WTC11 (cell line): ENCODE data around the gene USH1C. TPM values are rescaled to one million over a fixed set of nuclear protein-coding genes. Genes with fewer than 3 reads are reported as not detected.
A peak's percentile ranks its signal among the peaks of the same experiment; 100 is the strongest.

Experiments
- ATAC-seq: fragments of 200-7000 bp; cut with Tn5 transposase; 2 replicates; pipeline ENCODE4 v1.10.0; 2021; ENCODE audit warnings: mild to moderate bottlenecking, moderate library complexity
- CTCF ChIA-PET: fragments of 300-600 bp; sonication (Branson Sonifier 250); formaldehyde crosslinking; loops from one replicate; lab custom pipeline; 2021; ENCODE audit warnings: antibody characterized with exemption; lab: Charles Lee
- POLR2A ChIA-PET: fragments of 350-600 bp; sonication (Branson Sonifier 250); formaldehyde crosslinking; loops from one replicate; lab custom pipeline; 2021; ENCODE audit warnings: antibody characterized with exemption; lab: Charles Lee
- DNase-seq: peaks from one replicate; pipeline ENCODE4 v3.0.0; 2021; ENCODE audit warnings: low spot score
- H3K27ac Mint-ChIP-seq: 2 replicates; pipeline ENCODE4 v1.8.0; 2021; ENCODE audit warnings: mixed read lengths
- H3K27me3 Mint-ChIP-seq: 2 replicates; pipeline ENCODE4 v1.8.0; 2021; ENCODE audit warnings: low read depth, mild to moderate bottlenecking, moderate library complexity, mixed read lengths
- H3K36me3 Mint-ChIP-seq: 2 replicates; pipeline ENCODE4 v1.8.0; 2021; ENCODE audit warnings: mixed read lengths
- H3K4me1 Mint-ChIP-seq: 2 replicates; pipeline ENCODE4 v1.8.0; 2022; ENCODE audit warnings: mixed read lengths
- H3K4me3 Mint-ChIP-seq: 2 replicates; pipeline ENCODE4 v1.8.0; 2021; ENCODE audit warnings: mild to moderate bottlenecking, moderate library complexity, mixed read lengths
- H3K9me3 Mint-ChIP-seq: 2 replicates; pipeline ENCODE4 v1.8.0; 2021; ENCODE audit warnings: mixed read lengths
- FOXP1 ChIP-seq: sonication (generic); formaldehyde crosslinking; IDR thresholded peaks from 2 replicates; pipeline ENCODE4 v1.8.0; 2022; ENCODE audit warnings: missing genetic modification reagents, mild to moderate bottlenecking, moderate library complexity, borderline replicate concordance
- JUN ChIP-seq: sonication (generic); formaldehyde crosslinking; IDR thresholded peaks from 2 replicates; pipeline ENCODE4 v1.8.0; 2023; ENCODE audit warnings: mild to moderate bottlenecking, missing genetic modification reagents
- NFE2L1 ChIP-seq: sonication (generic); formaldehyde crosslinking; IDR thresholded peaks from 2 replicates; pipeline ENCODE4 v1.8.1; 2023; ENCODE audit warnings: missing genetic modification reagents
- NR1H2 ChIP-seq: sonication (generic); formaldehyde crosslinking; IDR thresholded peaks from 2 replicates; pipeline ENCODE4 v1.9.0; 2021; ENCODE audit warnings: mild to moderate bottlenecking, moderate library complexity, missing genetic modification reagents
- NR3C1 ChIP-seq: sonication (generic); formaldehyde crosslinking; conservative IDR thresholded peaks from 2 replicates; pipeline ENCODE4 v1.8.1; 2023; ENCODE audit warnings: low read depth, mild to moderate bottlenecking, missing genetic modification reagents
- PRRX2 ChIP-seq: fragments of 250-450 bp; sonication (Bioruptor Pico); IDR thresholded peaks from 2 replicates; pipeline ENCODE4 v1.8.0; 2021; ENCODE audit warnings: mild to moderate bottlenecking
- RELA ChIP-seq: sonication (generic); formaldehyde crosslinking; IDR thresholded peaks from 2 replicates; pipeline ENCODE4 v1.8.1; 2022; ENCODE audit warnings: missing genetic modification reagents, mild to moderate bottlenecking, borderline replicate concordance
- SP1 ChIP-seq: sonication (generic); formaldehyde crosslinking; conservative IDR thresholded peaks from 2 replicates; pipeline ENCODE4 v1.8.1; 2022; ENCODE audit warnings: missing genetic modification reagents
- ZNF121 ChIP-seq: sonication (generic); formaldehyde crosslinking; IDR thresholded peaks from 2 replicates; pipeline ENCODE4 v1.8.0; 2023; ENCODE audit warnings: missing genetic modification reagents
- ZNF138 ChIP-seq: sonication (generic); formaldehyde crosslinking; conservative IDR thresholded peaks from 2 replicates; pipeline ENCODE4 v1.8.1; 2022; ENCODE audit warnings: mild to moderate bottlenecking, moderate library complexity, missing genetic modification reagents
- ZNF232 ChIP-seq: sonication (generic); formaldehyde crosslinking; IDR thresholded peaks from 2 replicates; pipeline ENCODE4 v1.8.0; 2022; ENCODE audit warnings: mild to moderate bottlenecking, missing genetic modification reagents
- ZNF263 ChIP-seq: sonication (generic); formaldehyde crosslinking; IDR thresholded peaks from 2 replicates; pipeline ENCODE4 v1.8.1; 2022; ENCODE audit warnings: low read depth, mild to moderate bottlenecking, moderate library complexity, missing genetic modification reagents
- ZNF317 ChIP-seq: sonication (generic); formaldehyde crosslinking; IDR thresholded peaks from 2 replicates; pipeline ENCODE4 v1.8.1; 2023; ENCODE audit warnings: low read depth, mild to moderate bottlenecking, moderate library complexity, missing genetic modification reagents, borderline replicate concordance
- total RNA-seq: library from RNA; stranded (reverse); gene quantifications from 3 replicates; pipeline ENCODE4 v1.2.3, GENCODE V29; 2021
- TF ChIP-seq, protein P1 (sequence below): sonication (generic); formaldehyde crosslinking; IDR thresholded peaks from 2 replicates; pipeline ENCODE4 v1.8.1; 2022; ENCODE audit warnings: low read depth, missing genetic modification reagents, borderline replicate concordance
- TF ChIP-seq, protein P2 (sequence below): fragments of 250-450 bp; sonication (Bioruptor Pico); IDR thresholded peaks from 2 replicates; pipeline ENCODE4 v1.9.0; 2021; ENCODE audit warnings: mild to moderate bottlenecking, borderline replicate concordance
- TF ChIP-seq, protein P3 (sequence below): fragments of 250-450 bp; sonication (Bioruptor Pico); IDR thresholded peaks from 2 replicates; pipeline ENCODE4 v1.8.0; 2021; ENCODE audit warnings: mild to moderate bottlenecking
- TF ChIP-seq, protein P4 (sequence below): sonication (generic); formaldehyde crosslinking; IDR thresholded peaks from 2 replicates; pipeline ENCODE4 v1.8.0; 2022; ENCODE audit warnings: mild to moderate bottlenecking, missing genetic modification reagents
- TF ChIP-seq, protein P5 (sequence below): sonication (generic); formaldehyde crosslinking; conservative IDR thresholded peaks from 2 replicates; pipeline ENCODE4 v1.8.1; 2022; ENCODE audit warnings: mild to moderate bottlenecking, missing genetic modification reagents
- TF ChIP-seq, protein P6 (sequence below): fragments of 250-450 bp; sonication (Bioruptor Pico); IDR thresholded peaks from 2 replicates; pipeline ENCODE4 v2.1.2; 2022; ENCODE audit warnings: mild to moderate bottlenecking, moderate library complexity

Gene USH1C
- total RNA-seq, 1 experiment from 2014 or later: 3.9 TPM

DNA sequence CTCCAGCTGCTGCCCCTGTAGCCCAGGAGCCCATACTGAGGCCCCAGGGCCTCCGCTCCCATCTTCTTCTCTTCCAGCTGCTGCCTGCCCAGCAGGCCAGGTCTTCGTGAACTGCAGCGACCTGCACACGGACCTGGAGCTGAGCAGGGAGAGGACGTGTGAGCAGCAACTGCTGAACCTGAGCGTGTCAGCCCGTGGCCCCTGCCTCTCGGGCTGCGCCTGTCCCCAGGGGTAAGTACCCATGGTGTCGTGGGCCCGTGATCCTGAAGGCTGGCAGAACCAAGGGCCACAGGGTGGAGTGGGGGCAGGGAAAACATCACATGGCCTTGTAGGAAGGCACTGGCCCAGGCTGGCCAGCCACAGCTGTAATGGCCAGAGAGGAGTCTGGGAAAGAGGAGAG, 34.1 kb upstream of the USH1C start:
- POLR2A ChIA-PET: no interaction called here

DNA sequence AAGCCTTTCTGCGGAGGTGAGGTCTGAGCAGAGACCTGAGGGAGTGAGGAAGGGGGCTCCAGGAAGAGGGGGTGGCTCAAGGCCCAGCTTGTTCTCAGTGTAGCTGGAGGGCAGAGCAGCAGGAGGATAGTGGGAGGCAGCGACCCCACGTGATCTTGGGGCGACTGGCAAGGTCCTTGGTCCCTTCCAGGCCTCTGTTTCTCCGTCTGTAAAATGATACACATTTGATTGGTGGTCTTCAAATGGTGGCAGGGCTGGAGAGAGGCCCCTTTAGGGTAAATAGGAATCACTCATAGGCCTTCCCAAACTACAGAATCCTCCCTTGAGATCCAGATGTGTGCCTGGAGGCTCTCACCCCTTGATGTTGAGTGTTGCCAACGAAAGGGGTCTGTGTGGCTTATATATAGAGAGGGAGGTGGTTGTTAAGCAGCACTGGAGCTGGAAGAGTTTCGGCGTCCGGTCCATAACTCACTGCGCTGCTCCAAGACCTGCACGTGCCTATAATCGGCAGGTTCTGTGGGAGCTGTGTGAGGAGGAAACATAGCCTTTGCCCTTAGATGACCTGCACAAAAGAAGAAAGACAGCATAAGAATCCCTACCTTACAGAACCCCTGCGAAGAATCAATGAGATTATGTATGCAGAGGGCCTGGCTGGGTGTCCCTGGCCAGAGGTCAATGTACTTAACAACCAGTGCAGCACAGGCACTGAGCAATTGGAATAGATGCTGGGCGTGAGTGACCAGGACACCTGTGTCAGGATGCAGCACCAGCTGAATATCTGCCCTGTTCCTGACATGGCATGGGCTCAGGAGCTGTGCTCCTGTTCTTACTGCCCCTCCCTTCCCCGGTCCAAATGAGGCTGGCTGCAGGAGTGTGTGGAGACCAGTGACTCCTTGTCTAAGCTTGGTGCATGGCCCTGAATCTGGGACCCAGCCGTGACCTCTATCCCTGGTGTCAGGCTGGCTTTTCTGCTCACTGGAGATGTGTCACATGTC, 31.5 kb upstream of the USH1C start:
- H3K27me3 Mint-ChIP-seq: no peaks in the 10 kb centered on the region; the same call in 1 of the 2 replicates
- ChIA-PET POLR2A (no interaction called here), CTCF (interaction anchor here (1.0 to 2.2 kb wide), 4 partner anchors 11 to 397 kb away, joined by 3 to 8 read pairs (median 6); no protein-coding TSS in a partner anchor)
- ATAC-seq (no peak; the same call in 1 of the 2 replicates), DNase-seq (peak; percentile 6)
- no peaks in the 10 kb centered on the region for H3K9me3 Mint-ChIP-seq
- peaks cover 17% of the 10 kb centered on the region for H3K4me1 Mint-ChIP-seq
- H3K27ac Mint-ChIP-seq: no peak overlapping the region
- no peaks in the 10 kb centered on the region for H3K36me3 Mint-ChIP-seq
- no peak overlapping the region for H3K4me3 Mint-ChIP-seq
- TF ChIP-seq NFE2L1 (CRISPR knock-in tag) (no peak), NR1H2 (CRISPR knock-in tag) (no peak), FOXP1 (CRISPR knock-in tag) (no peak), ZNF138 (CRISPR knock-in tag) (no peak), ZNF263 (CRISPR knock-in tag) (no peak), RELA (no peak)
- TF ChIP-seq, protein P1, sequence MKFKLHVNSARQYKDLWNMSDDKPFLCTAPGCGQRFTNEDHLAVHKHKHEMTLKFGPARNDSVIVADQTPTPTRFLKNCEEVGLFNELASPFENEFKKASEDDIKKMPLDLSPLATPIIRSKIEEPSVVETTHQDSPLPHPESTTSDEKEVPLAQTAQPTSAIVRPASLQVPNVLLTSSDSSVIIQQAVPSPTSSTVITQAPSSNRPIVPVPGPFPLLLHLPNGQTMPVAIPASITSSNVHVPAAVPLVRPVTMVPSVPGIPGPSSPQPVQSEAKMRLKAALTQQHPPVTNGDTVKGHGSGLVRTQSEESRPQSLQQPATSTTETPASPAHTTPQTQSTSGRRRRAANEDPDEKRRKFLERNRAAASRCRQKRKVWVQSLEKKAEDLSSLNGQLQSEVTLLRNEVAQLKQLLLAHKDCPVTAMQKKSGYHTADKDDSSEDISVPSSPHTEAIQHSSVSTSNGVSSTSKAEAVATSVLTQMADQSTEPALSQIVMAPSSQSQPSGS (CRISPR knock-in tag): no peak
- TF ChIP-seq, protein P2, sequence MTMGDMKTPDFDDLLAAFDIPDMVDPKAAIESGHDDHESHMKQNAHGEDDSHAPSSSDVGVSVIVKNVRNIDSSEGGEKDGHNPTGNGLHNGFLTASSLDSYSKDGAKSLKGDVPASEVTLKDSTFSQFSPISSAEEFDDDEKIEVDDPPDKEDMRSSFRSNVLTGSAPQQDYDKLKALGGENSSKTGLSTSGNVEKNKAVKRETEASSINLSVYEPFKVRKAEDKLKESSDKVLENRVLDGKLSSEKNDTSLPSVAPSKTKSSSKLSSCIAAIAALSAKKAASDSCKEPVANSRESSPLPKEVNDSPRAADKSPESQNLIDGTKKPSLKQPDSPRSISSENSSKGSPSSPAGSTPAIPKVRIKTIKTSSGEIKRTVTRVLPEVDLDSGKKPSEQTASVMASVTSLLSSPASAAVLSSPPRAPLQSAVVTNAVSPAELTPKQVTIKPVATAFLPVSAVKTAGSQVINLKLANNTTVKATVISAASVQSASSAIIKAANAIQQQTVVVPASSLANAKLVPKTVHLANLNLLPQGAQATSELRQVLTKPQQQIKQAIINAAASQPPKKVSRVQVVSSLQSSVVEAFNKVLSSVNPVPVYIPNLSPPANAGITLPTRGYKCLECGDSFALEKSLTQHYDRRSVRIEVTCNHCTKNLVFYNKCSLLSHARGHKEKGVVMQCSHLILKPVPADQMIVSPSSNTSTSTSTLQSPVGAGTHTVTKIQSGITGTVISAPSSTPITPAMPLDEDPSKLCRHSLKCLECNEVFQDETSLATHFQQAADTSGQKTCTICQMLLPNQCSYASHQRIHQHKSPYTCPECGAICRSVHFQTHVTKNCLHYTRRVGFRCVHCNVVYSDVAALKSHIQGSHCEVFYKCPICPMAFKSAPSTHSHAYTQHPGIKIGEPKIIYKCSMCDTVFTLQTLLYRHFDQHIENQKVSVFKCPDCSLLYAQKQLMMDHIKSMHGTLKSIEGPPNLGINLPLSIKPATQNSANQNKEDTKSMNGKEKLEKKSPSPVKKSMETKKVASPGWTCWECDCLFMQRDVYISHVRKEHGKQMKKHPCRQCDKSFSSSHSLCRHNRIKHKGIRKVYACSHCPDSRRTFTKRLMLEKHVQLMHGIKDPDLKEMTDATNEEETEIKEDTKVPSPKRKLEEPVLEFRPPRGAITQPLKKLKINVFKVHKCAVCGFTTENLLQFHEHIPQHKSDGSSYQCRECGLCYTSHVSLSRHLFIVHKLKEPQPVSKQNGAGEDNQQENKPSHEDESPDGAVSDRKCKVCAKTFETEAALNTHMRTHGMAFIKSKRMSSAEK (CRISPR knock-in tag): no peak
- TF ChIP-seq, protein P3, sequence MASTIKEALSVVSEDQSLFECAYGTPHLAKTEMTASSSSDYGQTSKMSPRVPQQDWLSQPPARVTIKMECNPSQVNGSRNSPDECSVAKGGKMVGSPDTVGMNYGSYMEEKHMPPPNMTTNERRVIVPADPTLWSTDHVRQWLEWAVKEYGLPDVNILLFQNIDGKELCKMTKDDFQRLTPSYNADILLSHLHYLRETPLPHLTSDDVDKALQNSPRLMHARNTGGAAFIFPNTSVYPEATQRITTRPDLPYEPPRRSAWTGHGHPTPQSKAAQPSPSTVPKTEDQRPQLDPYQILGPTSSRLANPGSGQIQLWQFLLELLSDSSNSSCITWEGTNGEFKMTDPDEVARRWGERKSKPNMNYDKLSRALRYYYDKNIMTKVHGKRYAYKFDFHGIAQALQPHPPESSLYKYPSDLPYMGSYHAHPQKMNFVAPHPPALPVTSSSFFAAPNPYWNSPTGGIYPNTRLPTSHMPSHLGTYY (CRISPR knock-in tag): no peak
- TF ChIP-seq, all 79 proteins: peak for 0

More for the DNA sequence above, 34.1 kb upstream of the USH1C start:
- no peak overlapping the region for H3K27ac Mint-ChIP-seq
- ATAC-seq: no peak
- no peaks in the 10 kb centered on the region; the same call in 1 of the 2 replicates for H3K9me3 Mint-ChIP-seq
- CTCF ChIA-PET: interaction anchor here (0.7 kb wide), 1 partner anchor 153 kb away, joined by 3 read pairs; no protein-coding TSS in a partner anchor
- H3K27me3 Mint-ChIP-seq: no peaks in the 10 kb centered on the region; the same call in 1 of the 2 replicates
- DNase-seq: peak; percentile 8
- H3K4me3 Mint-ChIP-seq: no peak overlapping the region
- H3K4me1 Mint-ChIP-seq: peaks cover 16% of the 10 kb centered on the region
- TF ChIP-seq NR3C1 (CRISPR knock-in tag): no peak
- TF ChIP-seq SP1 (CRISPR knock-in tag): no peak
- TF ChIP-seq, protein P4, sequence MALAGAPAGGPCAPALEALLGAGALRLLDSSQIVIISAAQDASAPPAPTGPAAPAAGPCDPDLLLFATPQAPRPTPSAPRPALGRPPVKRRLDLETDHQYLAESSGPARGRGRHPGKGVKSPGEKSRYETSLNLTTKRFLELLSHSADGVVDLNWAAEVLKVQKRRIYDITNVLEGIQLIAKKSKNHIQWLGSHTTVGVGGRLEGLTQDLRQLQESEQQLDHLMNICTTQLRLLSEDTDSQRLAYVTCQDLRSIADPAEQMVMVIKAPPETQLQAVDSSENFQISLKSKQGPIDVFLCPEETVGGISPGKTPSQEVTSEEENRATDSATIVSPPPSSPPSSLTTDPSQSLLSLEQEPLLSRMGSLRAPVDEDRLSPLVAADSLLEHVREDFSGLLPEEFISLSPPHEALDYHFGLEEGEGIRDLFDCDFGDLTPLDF: no peak
- TF ChIP-seq, protein P5, sequence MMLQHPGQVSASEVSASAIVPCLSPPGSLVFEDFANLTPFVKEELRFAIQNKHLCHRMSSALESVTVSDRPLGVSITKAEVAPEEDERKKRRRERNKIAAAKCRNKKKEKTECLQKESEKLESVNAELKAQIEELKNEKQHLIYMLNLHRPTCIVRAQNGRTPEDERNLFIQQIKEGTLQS (CRISPR knock-in tag): no peak
- no peak for TF ChIP-seq JUN (CRISPR knock-in tag)
- TF ChIP-seq, protein P6, sequence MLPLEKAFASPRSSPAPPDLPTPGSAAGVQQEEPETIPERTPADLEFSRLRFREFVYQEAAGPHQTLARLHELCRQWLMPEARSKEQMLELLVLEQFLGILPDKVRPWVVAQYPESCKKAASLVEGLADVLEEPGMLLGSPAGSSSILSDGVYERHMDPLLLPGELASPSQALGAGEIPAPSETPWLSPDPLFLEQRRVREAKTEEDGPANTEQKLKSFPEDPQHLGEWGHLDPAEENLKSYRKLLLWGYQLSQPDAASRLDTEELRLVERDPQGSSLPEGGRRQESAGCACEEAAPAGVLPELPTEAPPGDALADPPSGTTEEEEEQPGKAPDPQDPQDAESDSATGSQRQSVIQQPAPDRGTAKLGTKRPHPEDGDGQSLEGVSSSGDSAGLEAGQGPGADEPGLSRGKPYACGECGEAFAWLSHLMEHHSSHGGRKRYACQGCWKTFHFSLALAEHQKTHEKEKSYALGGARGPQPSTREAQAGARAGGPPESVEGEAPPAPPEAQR (CRISPR knock-in tag): no peak
- TF ChIP-seq ZNF317 (CRISPR knock-in tag): no peak
- no peak for TF ChIP-seq PRRX2 (CRISPR knock-in tag)
- TF ChIP-seq ZNF232: no peak
- no peak for TF ChIP-seq ZNF121 (CRISPR knock-in tag)
- no peaks in the 10 kb centered on the region for H3K36me3 Mint-ChIP-seq
